Transverse colon (tissue), 4 donors: ENCODE measurements around the gene ZNF407.

ENCODE experiments used
- CTCF ChIP-seq, 5 experiments: fragments of 200-600 bp in 3 of 5; fragments of 450-650 bp in 2 of 5; sonication (generic) in 3 of 5; IDR thresholded peaks; 1 replicate in 2 of 5; 2 replicates in 3 of 5; pipeline ENCODE4 v1.5.1; 2016 to 2017; ENCODE audit warnings: antibody characterized with exemption in 5 of 5, inconsistent platforms in 3 of 5, mild to moderate bottlenecking in 2 of 5, moderate library complexity in 1 of 5
- POLR2A ChIP-seq: fragments of 450-650 bp; IDR thresholded peaks from one replicate; pipeline ENCODE4 v1.6.1; 2016; ENCODE audit warnings: antibody characterized with exemption, mild to moderate bottlenecking, moderate library complexity
- POLR2AphosphoS5 ChIP-seq, 3 donors: sonication (generic); formaldehyde crosslinking; IDR thresholded peaks; one replicate each; pipeline ENCODE4 v1.6.1; 2016; ENCODE audit warnings: antibody characterized with exemption in 3 of 3

- no peak for TF ChIP-seq POLR2A
- no peak for TF ChIP-seq CTCF (IDR thresholded peaks at IDR 0.05)
- TF ChIP-seq POLR2AphosphoS5 (IDR thresholded peaks at IDR 0.05), result no peak
Observed at GRCh38 chr18:75072672-75073371, 475.2 kb downstream of the ZNF407 start.
